Loucy (cell line): ENCODE data around the gene USP11.

Experiments
- H2AFZ ChIP-seq: fragments of 200-600 bp; sonication (generic); 2 replicates; pipeline ENCODE4 v1.6.0; 2016; ENCODE audit warnings: antibody characterized with exemption, mild to moderate bottlenecking, low read length, moderate library complexity
- H3F3A ChIP-seq: fragments of 200-600 bp; 2 replicates; pipeline ENCODE4 v1.6.0; 2016; ENCODE audit warnings: antibody characterized with exemption, low read depth, mild to moderate bottlenecking
- H3K27me3 ChIP-seq: fragments of 200-600 bp; sonication (generic); 2 replicates; pipeline ENCODE4 v1.6.1; 2014; ENCODE audit warnings: low read length, mild to moderate bottlenecking; ENCODE audit not compliant: insufficient read depth, poor library complexity, severe bottlenecking
- H3K36me3 ChIP-seq: fragments of 200-600 bp; sonication (generic); 2 replicates; pipeline ENCODE4 v1.6.1; 2016; ENCODE audit warnings: low read length; ENCODE audit not compliant: insufficient read depth
- H3K4me1 ChIP-seq: fragments of 200-600 bp; sonication (generic); 2 replicates; pipeline ENCODE4 v1.5.1; 2014; ENCODE audit warnings: low read length, mild to moderate bottlenecking; ENCODE audit not compliant: insufficient read depth, poor library complexity, severe bottlenecking
- H3K4me2 ChIP-seq: fragments of 200-600 bp; sonication (generic); 2 replicates; pipeline ENCODE4 v1.6.0; 2014; ENCODE audit warnings: antibody characterized with exemption, low read length, low read depth, mild to moderate bottlenecking; ENCODE audit not compliant: poor library complexity, severe bottlenecking
- H3K4me3 ChIP-seq: fragments of 200-600 bp; sonication (generic); 2 replicates; pipeline ENCODE4 v1.5.1; 2014; ENCODE audit warnings: low read length, mild to moderate bottlenecking, mixed read lengths; ENCODE audit not compliant: poor library complexity, severe bottlenecking
- H3K79me2 ChIP-seq: fragments of 200-600 bp; sonication (generic); 2 replicates; pipeline ENCODE4 v1.6.1; 2014; ENCODE audit warnings: low read length; ENCODE audit not compliant: insufficient read depth
- H3K9ac ChIP-seq: fragments of 200-600 bp; sonication (generic); 2 replicates; pipeline ENCODE4 v1.6.0; 2014; ENCODE audit warnings: mild to moderate bottlenecking, low read depth, low read length, moderate library complexity; ENCODE audit not compliant: poor library complexity, severe bottlenecking
- H3K9me2 ChIP-seq: fragments of 200-600 bp; sonication (generic); replicated peaks from 2 replicates; pipeline ENCODE4 v1.6.1; 2016; ENCODE audit warnings: low read depth, low read length, mixed read lengths
- H3K9me3 ChIP-seq: fragments of 200-600 bp; sonication (generic); 2 replicates; pipeline ENCODE4 v1.6.1; 2014; ENCODE audit warnings: mild to moderate bottlenecking, antibody characterized with exemption, low read length, low read depth; ENCODE audit not compliant: insufficient read depth
- H4K20me1 ChIP-seq: fragments of 200-600 bp; sonication (generic); 2 replicates; pipeline ENCODE4 v1.6.0; 2014; ENCODE audit warnings: antibody characterized with exemption, low read length, mild to moderate bottlenecking; ENCODE audit not compliant: insufficient read depth, poor library complexity, severe bottlenecking
- CTCF ChIP-seq: fragments of 200-600 bp; sonication (generic); conservative IDR thresholded peaks from 2 replicates; pipeline ENCODE4 v1.5.1; 2014; ENCODE audit warnings: mild to moderate bottlenecking, antibody characterized with exemption, low read length
- EZH2phosphoT487 ChIP-seq: fragments of 200-600 bp; IDR thresholded peaks from 2 replicates; pipeline ENCODE4 v1.6.1; 2018; ENCODE audit warnings: antibody characterized with exemption, mild to moderate bottlenecking, moderate library complexity, borderline replicate concordance

USP11 gene

GRCh38 chrX:47186096-47186740 lies 46.6 kb upstream of the USP11 start:
- Histone ChIP-seq H3K4me2 (no peak overlapping the region), H3K79me2 (peaks cover 3% of the 10 kb centered on the region; the same call in 1 of the 2 replicates), H3K4me1 (no peaks in the 10 kb centered on the region), H3K9me3 (no peaks in the 10 kb centered on the region), H3K36me3 (peaks cover 39% of the 10 kb centered on the region; the same call in 1 of the 2 replicates), H4K20me1 (no peaks in the 10 kb centered on the region), H2AFZ (no peak overlapping the region), H3K9ac (no peak overlapping the region), H3K27me3 (no peaks in the 10 kb centered on the region), H3K4me3 (no peak overlapping the region), H3K9me2 (no peaks in the 10 kb centered on the region), H3F3A (no peaks in the 10 kb centered on the region)
- TF ChIP-seq CTCF = no peak
- TF ChIP-seq EZH2phosphoT487 = no peak

- Histone ChIP-seq H3K4me3 (no peak overlapping the region), H3K9me3 (no peaks in the 10 kb centered on the region), H3K9ac (no peak overlapping the region), H3K79me2 (peaks cover 13% of the 10 kb centered on the region), H2AFZ (no peak overlapping the region), H3K9me2 (no peaks in the 10 kb centered on the region), H3K27me3 (no peaks in the 10 kb centered on the region), H3K4me2 (no peak overlapping the region), H3K36me3 (peaks cover 29% of the 10 kb centered on the region; the same call in 1 of the 2 replicates), H4K20me1 (no peaks in the 10 kb centered on the region), H3F3A (no peaks in the 10 kb centered on the region), H3K4me1 (no peaks in the 10 kb centered on the region)
- TF ChIP-seq CTCF (no peak), EZH2phosphoT487 (no peak)
Measured at GRCh38 chrX:47187106-47187677, 45.6 kb upstream of the USP11 start.

- Histone ChIP-seq H3K9ac (no peak overlapping the region), H3K4me2 (peak overlapping the region; percentile 72), H3K36me3 (peaks cover 15% of the 10 kb centered on the region; the same call in 1 of the 2 replicates), H3K9me2 (no peaks in the 10 kb centered on the region), H4K20me1 (peaks cover 10% of the 10 kb centered on the region), H2AFZ (no peak overlapping the region; the same call in 1 of the 2 replicates), H3K27me3 (peaks cover 5% of the 10 kb centered on the region), H3F3A (no peaks in the 10 kb centered on the region), H3K9me3 (no peaks in the 10 kb centered on the region), H3K4me1 (no peaks in the 10 kb centered on the region), H3K79me2 (peaks cover 26% of the 10 kb centered on the region), H3K4me3 (no peak overlapping the region)
- TF ChIP-seq CTCF (no peak), EZH2phosphoT487 (no peak)
Measured at GRCh38 chrX:47189906-47190305, 42.9 kb upstream of the USP11 start.
